ENCODE results near the gene SUDS3. TPM values are rescaled to one million over a fixed set of nuclear protein-coding genes. Genes with fewer than 3 reads are reported as not detected.

SUDS3 gene
- polyA plus RNA-seq, 1 donor from 2014 or later, result 67.9 TPM

DNA sequence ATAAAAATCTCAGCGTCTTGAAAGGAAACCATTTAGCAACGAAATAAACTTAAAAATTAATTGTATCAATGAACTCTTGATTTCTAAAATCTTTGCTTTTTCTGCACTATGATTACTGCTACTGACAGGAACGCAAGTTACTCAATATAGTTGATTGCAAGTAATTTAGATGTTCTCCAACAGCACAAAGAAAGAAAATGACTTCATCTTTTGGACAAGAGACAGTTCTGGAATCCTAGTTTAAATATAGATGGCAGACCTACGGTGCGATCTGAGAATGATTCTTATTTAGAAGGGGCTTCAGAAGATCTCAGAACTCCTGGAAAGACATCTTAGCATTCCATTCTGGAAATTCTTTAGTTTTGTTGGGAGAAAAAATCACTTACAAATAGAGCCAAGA lies 1.4 kb upstream of the SUDS3 start:
- Histone ChIP-seq H3K9me2 (ENCODE audit: insufficient read depth, low read length) (no peaks in the 10 kb centered on the region), H4K20me1 (ENCODE audit: insufficient read depth) (peaks cover 2% of the 10 kb centered on the region), H3K79me2 (replicated peaks; ENCODE audit: insufficient read depth, low read length) (peaks cover 19% of the 10 kb centered on the region), H3K4me3 (ENCODE audit: low read length) (no peak overlapping the region), H3K4me2 (ENCODE audit: low read length) (no peak overlapping the region), H3K9ac (ENCODE audit: low read length) (no peak overlapping the region), H3F3A (ENCODE audit: insufficient read depth, low read length, poor library complexity, severe bottlenecking) (no peaks in the 10 kb centered on the region), H3K36me3 (ENCODE audit: insufficient read depth, low read length) (no peaks in the 10 kb centered on the region), H3K27me3 (ENCODE audit: insufficient read depth, low read depth, low read length) (peaks cover 22% of the 10 kb centered on the region), H2AFZ (ENCODE audit: low read depth, low read length) (no peak overlapping the region), H3K9me3 (ENCODE audit: low read length) (no peaks in the 10 kb centered on the region), H3K27ac (ENCODE audit: low read length) (no peak overlapping the region)
- no peak for TF ChIP-seq EZH2 (IDR thresholded peaks at IDR 0.05; ENCODE audit: borderline replicate concordance, insufficient read depth, low read length, poor library complexity, severe bottlenecking)
- no peak for TF ChIP-seq SMC3 (conservative IDR thresholded peaks at IDR 0.05; ENCODE audit: poor library complexity)
- no peak for TF ChIP-seq RAD21 (conservative IDR thresholded peaks at IDR 0.05)
- no peak for TF ChIP-seq TAF1 (IDR thresholded peaks at IDR 0.05; ENCODE audit: low read depth)
- no peak for TF ChIP-seq CTCF (IDR thresholded peaks at IDR 0.05; ENCODE audit: poor library complexity, severe bottlenecking)
- TF ChIP-seq EP300 (conservative IDR thresholded peaks at IDR 0.05; ENCODE audit: poor library complexity, severe bottlenecking), result no peak

GRCh38 chr12:118375348-118375747 lies 1.0 kb upstream of the SUDS3 start:
- TF ChIP-seq MXI1 (conservative IDR thresholded peaks at IDR 0.05; ENCODE audit: poor library complexity, severe bottlenecking) (no peak), EZH2 (IDR thresholded peaks at IDR 0.05; ENCODE audit: borderline replicate concordance, insufficient read depth, low read length, poor library complexity, severe bottlenecking) (no peak), EP300 (conservative IDR thresholded peaks at IDR 0.05; ENCODE audit: poor library complexity, severe bottlenecking) (no peak)
- TF ChIP-seq, protein P1, sequence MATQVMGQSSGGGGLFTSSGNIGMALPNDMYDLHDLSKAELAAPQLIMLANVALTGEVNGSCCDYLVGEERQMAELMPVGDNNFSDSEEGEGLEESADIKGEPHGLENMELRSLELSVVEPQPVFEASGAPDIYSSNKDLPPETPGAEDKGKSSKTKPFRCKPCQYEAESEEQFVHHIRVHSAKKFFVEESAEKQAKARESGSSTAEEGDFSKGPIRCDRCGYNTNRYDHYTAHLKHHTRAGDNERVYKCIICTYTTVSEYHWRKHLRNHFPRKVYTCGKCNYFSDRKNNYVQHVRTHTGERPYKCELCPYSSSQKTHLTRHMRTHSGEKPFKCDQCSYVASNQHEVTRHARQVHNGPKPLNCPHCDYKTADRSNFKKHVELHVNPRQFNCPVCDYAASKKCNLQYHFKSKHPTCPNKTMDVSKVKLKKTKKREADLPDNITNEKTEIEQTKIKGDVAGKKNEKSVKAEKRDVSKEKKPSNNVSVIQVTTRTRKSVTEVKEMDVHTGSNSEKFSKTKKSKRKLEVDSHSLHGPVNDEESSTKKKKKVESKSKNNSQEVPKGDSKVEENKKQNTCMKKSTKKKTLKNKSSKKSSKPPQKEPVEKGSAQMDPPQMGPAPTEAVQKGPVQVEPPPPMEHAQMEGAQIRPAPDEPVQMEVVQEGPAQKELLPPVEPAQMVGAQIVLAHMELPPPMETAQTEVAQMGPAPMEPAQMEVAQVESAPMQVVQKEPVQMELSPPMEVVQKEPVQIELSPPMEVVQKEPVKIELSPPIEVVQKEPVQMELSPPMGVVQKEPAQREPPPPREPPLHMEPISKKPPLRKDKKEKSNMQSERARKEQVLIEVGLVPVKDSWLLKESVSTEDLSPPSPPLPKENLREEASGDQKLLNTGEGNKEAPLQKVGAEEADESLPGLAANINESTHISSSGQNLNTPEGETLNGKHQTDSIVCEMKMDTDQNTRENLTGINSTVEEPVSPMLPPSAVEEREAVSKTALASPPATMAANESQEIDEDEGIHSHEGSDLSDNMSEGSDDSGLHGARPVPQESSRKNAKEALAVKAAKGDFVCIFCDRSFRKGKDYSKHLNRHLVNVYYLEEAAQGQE (IDR thresholded peaks at IDR 0.05; ENCODE audit: borderline replicate concordance), result no peak
- H3F3A ChIP-seq (ENCODE audit: insufficient read depth, low read length, poor library complexity, severe bottlenecking), result no peaks in the 10 kb centered on the region
- peaks cover 18% of the 10 kb centered on the region for H3K27me3 ChIP-seq (ENCODE audit: insufficient read depth, low read depth, low read length)
- H3K27ac ChIP-seq (ENCODE audit: low read length), result no peak overlapping the region
- peak overlapping the region; percentile 79 for H3K9ac ChIP-seq (ENCODE audit: low read length)
- H3K9me2 ChIP-seq (ENCODE audit: insufficient read depth, low read length), result no peaks in the 10 kb centered on the region
- no peaks in the 10 kb centered on the region for H3K36me3 ChIP-seq (ENCODE audit: insufficient read depth, low read length)
- H3K4me3 ChIP-seq (ENCODE audit: low read length), result peak overlapping the region; percentile 92
- no peaks in the 10 kb centered on the region for H3K9me3 ChIP-seq (ENCODE audit: low read length)
- peaks cover 2% of the 10 kb centered on the region for H4K20me1 ChIP-seq (ENCODE audit: insufficient read depth)
- no peak overlapping the region for H2AFZ ChIP-seq (ENCODE audit: low read depth, low read length)
- peaks cover 21% of the 10 kb centered on the region for H3K79me2 ChIP-seq (replicated peaks; ENCODE audit: insufficient read depth, low read length)
- H3K4me2 ChIP-seq (ENCODE audit: low read length), result no peak overlapping the region

Measured in neural cell (in vitro differentiated cells).